GM11168 (cell line): ENCODE data around the gene ARL8A.

ENCODE experiments used
- in situ Hi-C: fragments of 300-500 bp; cut with MboI; formaldehyde crosslinking; loops from one replicate; pipeline ENCODE4 v1.12.0; 2022; ENCODE audit warnings: low sequenced_read_pairs; ENCODE audit not compliant: unreplicated experiment

The ARL8A gene

GRCh38 chr1:202123336-202123813 is 21.2 kb downstream of the ARL8A start:
- in situ Hi-C loops, result loop anchor here (5.0 to 25.0 kb wide), 2 partner anchors 111 to 236 kb away; partner anchors contain the start of genes ELF3 and SHISA4

- in situ Hi-C loops, result loop anchor here (5.0 to 25.0 kb wide), 2 partner anchors 110 to 235 kb away; partner anchors contain the start of genes ELF3 and SHISA4
These were observed 21.8 kb downstream of the ARL8A start, which contains the start of gene GPR37L1 for GRCh38 chr1:202122639-202123335. TSS of gene GPR37L1 (plus strand) at chr1:202122917. CDS start at chr1:202122964, 47 bp downstream.

- in situ Hi-C loops, result loop anchor here (5.0 to 25.0 kb wide), 2 partner anchors 109 to 234 kb away; partner anchors contain the start of genes ELF3 and SHISA4
These were observed 23.5 kb downstream of the ARL8A start for GRCh38 chr1:202121006-202121405.

GRCh38 chr1:202117898-202118371 is 26.6 kb downstream of the ARL8A start:
- in situ Hi-C loops, result loop anchor here (25.0 kb wide), 1 partner anchor 231 kb away; the partner anchor contains the start of gene SHISA4

- in situ Hi-C loops, result loop anchor here (25.0 kb wide), 1 partner anchor 229 kb away; the partner anchor contains the start of gene SHISA4
These were observed 28.2 kb downstream of the ARL8A start for GRCh38 chr1:202116287-202116686.

- in situ Hi-C loops, result loop anchor here (25.0 kb wide), 1 partner anchor 226 kb away; the partner anchor contains the start of gene SHISA4
These were observed 30.7 kb downstream of the ARL8A start for GRCh38 chr1:202113690-202114300.

GRCh38 chr1:202112859-202113689 is 31.5 kb downstream of the ARL8A start:
- in situ Hi-C loops, result loop anchor here (25.0 kb wide), 1 partner anchor 226 kb away; the partner anchor contains the start of gene SHISA4

GRCh38 chr1:202111589-202111988 is 32.9 kb downstream of the ARL8A start:
- in situ Hi-C loops, result loop anchor here (25.0 kb wide), 1 partner anchor 224 kb away; the partner anchor contains the start of gene SHISA4

GRCh38 chr1:202110977-202111376 is 33.6 kb downstream of the ARL8A start:
- in situ Hi-C loops, result loop anchor here (25.0 kb wide), 1 partner anchor 224 kb away; the partner anchor contains the start of gene SHISA4

- in situ Hi-C loops, result loop anchor here (25.0 kb wide), 1 partner anchor 221 kb away; the partner anchor contains the start of gene SHISA4
These were observed 36.5 kb downstream of the ARL8A start for GRCh38 chr1:202107801-202108731.

GRCh38 chr1:202107321-202107761 is 37.2 kb downstream of the ARL8A start:
- in situ Hi-C loops, result loop anchor here (25.0 kb wide), 1 partner anchor 220 kb away; the partner anchor contains the start of gene SHISA4

- in situ Hi-C loops, result loop anchor here (25.0 kb wide), 1 partner anchor 219 kb away; the partner anchor contains the start of gene SHISA4
These were observed 37.9 kb downstream of the ARL8A start for GRCh38 chr1:202106340-202107254.

- in situ Hi-C loops, result loop anchor here (25.0 kb wide), 1 partner anchor 218 kb away; the partner anchor contains the start of gene SHISA4
These were observed 38.8 kb downstream of the ARL8A start for GRCh38 chr1:202105571-202106339.

- in situ Hi-C loops, result loop anchor here (25.0 kb wide), 1 partner anchor 217 kb away; the partner anchor contains the start of gene SHISA4
These were observed 40.5 kb downstream of the ARL8A start for GRCh38 chr1:202104073-202104472.

GRCh38 chr1:202101184-202101583 is 43.4 kb downstream of the ARL8A start:
- in situ Hi-C loops, result loop anchor here (25.0 kb wide), 1 partner anchor 214 kb away; the partner anchor contains the start of gene SHISA4

- in situ Hi-C loops, result no loop called here
These were observed 50.7 kb downstream of the ARL8A start for GRCh38 chr1:202093858-202094257.
